Activated naive CD4-positive, alpha-beta T cell treated with anti-CD3 and anti-CD28 coated beads, Interleukin-2, amount 50 U/mL, for 16 hours (primary cell): ENCODE measurements around the gene GOLGA6L2.
"Not testable (repeated sequence)": the region's sequence is repeated elsewhere in the genome, so short reads cannot be mapped to it uniquely, and the experiment has no call there.

ENCODE experiments used
- DNase-seq: peaks from one replicate; pipeline ENCODE4 v3.0.0-alpha.2; 2020

The GOLGA6L2 gene

DNA sequence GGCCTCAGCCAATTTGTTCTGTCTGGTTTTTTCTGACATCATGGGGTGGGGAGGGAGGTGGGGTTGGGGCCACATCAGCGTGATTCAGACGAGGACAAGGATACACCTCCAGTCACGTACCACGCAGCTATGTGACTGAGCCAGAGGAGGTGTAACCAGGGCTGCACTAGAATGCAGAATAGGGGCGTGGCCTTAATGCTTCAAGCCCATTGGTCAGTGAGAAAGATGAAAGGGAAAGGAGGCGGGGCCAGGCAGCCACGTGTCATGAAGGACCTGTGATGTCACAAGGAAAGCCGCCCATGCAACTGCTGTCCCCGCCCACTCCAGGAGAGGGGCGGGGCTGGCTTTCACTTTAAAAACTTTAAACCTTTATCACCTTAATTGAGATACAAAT lies at the start of gene GOLGA6L2:
GOLGA6L2 (minus strand) TSS at position 137 of the 394 bp plus-strand sequence; CDS start at position 75, 62 bp downstream.
- DNase-seq: no peak

- no peak for DNase-seq
Measured at GRCh38 chr15:23484870-23485269, 37.8 kb upstream of the GOLGA6L2 start.

GRCh38 chr15:23483821-23484299 lies 36.8 kb upstream of the GOLGA6L2 start:
- no peak for DNase-seq

GRCh38 chr15:23482764-23483489 lies 35.9 kb upstream of the GOLGA6L2 start:
- no peak for DNase-seq

- DNase-seq: no peak
Measured at GRCh38 chr15:23482228-23482627, 35.2 kb upstream of the GOLGA6L2 start.

GRCh38 chr15:23477920-23478319 lies 30.9 kb upstream of the GOLGA6L2 start:
- DNase-seq: no peak

DNA sequence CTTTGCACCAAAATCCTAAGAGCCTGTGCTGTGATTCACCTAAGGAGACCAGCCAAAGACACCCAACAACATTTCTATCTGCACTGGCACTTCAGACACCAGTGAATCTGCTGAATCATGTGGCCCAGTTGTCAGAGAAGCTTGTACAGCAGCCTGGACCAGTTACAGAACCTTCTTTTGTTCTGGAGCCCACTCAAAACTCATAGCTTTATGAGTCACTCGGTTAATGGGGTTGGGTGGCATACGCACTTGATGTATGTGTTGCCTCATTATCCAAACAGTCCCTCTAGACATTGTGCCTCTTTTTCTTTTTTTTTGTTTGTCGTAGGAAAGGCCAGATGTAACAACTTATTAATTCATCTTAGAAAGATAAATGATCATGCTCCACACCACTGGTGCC lies 25.6 kb upstream of the GOLGA6L2 start:
- DNase-seq: no peak

GRCh38 chr15:23472033-23472432 lies 25.0 kb upstream of the GOLGA6L2 start:
- DNase-seq: no peak

GRCh38 chr15:23467110-23467600 lies 20.1 kb upstream of the GOLGA6L2 start:
- no peak for DNase-seq

DNA sequence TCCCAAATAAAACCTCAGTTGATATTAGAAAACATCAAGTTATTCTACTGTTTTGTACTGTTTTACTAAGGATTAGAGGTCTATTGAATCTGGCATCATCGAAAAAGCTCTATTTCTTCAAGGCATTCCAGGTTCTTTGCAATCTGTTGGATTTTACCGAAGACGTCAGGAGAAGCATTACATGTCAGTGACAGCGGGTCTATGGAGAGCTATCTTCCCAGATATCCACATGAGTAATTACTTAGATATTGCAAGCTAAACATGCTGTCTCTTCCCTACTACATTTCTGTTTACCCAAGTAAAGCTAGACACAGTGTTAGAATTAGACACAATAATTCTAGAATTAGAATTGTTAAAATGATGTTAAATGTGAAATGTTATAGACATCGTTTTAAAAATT lies 10.8 kb upstream of the GOLGA6L2 start:
- DNase-seq: no peak

GRCh38 chr15:23446215-23447106 lies 582 bp downstream of the GOLGA6L2 start:
- no peak for DNase-seq

GRCh38 chr15:23444269-23444668 lies 2.8 kb downstream of the GOLGA6L2 start:
- no peak for DNase-seq

DNA sequence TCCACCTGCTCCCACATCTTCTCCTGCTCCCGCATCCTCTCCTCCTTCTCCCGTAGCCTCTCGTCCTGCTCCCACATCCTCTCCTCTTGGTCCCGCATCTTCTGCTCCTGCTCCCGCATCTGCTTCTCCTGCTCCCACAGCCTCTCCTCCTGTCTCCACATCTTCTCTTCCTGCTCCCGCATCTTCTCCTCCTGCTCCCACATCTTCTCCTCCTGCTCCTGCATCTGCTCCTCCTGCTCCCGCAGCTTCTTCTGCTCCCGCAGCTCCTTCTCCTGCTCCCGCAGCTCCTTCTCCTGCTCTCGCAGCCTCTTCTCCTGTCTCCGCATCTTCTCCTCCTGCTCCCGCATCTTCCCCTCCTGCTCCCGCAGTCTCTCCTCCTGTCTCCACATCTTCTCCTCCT lies 5.8 kb downstream of the GOLGA6L2 start:
- DNase-seq: no peak

GRCh38 chr15:23440596-23440995 lies 6.4 kb downstream of the GOLGA6L2 start:
- DNase-seq: no peak

DNA sequence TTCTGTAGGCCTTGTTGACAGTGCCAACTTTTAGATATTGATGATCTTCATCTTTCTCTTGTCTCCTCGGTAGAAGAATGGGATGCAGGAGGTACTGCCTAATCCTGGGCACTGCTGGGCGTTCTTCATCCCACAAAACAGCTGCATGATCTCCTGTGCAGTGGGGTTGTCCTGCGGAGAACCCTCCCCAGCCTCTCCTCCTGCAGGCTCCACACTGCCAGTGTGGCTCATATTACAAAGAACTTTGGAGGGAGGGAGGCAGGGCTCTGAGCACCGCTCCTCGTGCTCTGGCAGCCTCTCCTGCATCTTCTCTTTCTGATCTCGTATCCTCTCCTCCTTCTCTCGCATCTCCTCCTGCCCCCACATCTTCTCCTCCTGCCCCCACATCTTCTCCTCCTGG lies 7.5 kb downstream of the GOLGA6L2 start:
- no peak for DNase-seq

DNA sequence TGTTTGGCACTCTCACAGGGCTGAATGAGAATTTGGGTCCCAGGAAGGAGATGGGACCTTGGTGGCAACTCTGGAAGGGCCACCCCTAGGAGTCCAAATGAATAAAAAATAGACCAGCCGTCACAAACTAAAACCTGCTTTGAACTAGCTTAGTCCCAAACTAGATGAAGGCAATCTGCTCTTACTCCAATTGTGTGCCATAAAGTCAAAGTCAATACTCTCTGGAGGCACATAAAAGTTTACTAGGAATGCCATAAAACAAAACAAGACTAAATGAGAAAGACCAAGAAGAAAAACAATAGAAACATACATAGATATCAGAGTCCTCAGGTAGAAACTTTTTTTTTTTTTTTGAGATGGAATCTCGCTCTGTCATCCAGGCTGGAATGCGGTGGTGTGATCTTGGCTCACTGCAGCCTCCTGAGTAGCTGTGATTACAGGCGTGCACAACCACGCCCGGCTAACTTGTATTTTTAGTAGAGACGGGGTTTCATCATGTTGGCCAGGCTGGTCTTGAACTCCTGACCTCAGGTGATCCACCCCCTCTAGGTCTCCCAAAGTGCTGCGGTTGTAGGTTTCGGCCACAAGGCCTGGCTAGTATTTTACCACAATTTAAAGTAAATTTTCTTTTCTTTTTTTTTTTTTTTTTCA lies 8.1 kb downstream of the GOLGA6L2 start:
- no peak for DNase-seq

DNA sequence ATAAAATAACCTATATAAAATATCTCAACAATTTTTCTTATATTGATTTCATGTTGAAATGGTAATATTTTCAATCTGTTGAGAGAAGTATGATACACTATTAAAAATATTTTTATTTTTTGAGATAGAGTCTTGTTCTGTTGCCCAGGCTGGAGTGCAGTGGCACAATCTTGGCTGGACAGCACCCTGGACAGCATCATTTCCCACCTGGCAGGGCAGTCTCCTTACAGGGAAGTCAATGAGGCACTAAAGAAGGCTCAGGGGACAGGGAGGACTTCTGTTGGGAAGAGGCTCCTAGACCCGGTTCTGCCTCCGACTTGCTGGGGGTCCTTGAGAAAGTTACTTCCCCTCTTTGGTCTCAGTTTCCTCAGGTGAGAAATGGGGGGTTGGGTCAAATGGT lies 9.4 kb downstream of the GOLGA6L2 start:
- DNase-seq: no peak

DNA sequence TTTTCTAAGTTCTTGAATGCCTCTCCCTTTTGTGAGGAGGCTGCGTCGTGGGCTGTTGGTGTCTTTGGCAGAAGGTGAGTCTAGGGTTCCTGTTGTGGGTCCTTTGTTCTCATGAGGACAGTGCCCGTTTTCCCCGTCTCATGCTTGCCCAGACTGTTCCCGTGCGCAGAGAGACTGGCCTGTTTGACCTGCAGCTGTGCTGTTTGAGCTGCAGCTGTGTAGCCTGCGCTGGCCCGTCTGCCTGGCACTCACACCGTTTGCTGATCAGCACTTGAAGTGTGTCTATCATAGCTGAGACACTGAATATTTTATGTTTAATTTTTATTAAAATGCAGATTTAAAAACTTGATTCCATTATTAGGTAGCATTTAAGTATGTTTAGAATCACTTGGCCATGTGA lies 9.9 kb downstream of the GOLGA6L2 start:
- DNase-seq: no peak

DNA sequence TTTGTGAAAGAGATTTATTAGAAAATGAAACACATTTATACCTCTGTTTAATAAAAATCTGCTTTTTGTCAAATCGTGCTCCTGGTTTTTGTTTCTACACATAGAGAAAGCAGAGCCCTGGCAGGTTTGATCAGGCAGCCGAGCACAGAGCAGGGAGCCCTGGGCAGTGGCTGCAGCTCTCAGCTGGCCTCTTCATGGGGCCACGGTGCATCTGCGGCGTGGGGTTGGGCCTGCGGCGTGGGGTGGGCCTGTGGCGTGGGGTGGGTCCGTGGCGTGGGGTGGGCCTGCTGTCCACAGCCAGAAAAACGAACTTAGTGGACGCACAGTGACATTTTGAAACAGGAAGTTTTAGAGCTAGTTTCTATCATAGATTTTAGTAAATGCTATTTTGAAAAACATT lies 10.6 kb downstream of the GOLGA6L2 start:
- DNase-seq: no peak

GRCh38 chr15:23434699-23435098 lies 12.3 kb downstream of the GOLGA6L2 start:
- not testable (repeated sequence) for DNase-seq

GRCh38 chr15:23425327-23425726 lies 21.7 kb downstream of the GOLGA6L2 start:
- DNase-seq: not testable (repeated sequence)

DNA sequence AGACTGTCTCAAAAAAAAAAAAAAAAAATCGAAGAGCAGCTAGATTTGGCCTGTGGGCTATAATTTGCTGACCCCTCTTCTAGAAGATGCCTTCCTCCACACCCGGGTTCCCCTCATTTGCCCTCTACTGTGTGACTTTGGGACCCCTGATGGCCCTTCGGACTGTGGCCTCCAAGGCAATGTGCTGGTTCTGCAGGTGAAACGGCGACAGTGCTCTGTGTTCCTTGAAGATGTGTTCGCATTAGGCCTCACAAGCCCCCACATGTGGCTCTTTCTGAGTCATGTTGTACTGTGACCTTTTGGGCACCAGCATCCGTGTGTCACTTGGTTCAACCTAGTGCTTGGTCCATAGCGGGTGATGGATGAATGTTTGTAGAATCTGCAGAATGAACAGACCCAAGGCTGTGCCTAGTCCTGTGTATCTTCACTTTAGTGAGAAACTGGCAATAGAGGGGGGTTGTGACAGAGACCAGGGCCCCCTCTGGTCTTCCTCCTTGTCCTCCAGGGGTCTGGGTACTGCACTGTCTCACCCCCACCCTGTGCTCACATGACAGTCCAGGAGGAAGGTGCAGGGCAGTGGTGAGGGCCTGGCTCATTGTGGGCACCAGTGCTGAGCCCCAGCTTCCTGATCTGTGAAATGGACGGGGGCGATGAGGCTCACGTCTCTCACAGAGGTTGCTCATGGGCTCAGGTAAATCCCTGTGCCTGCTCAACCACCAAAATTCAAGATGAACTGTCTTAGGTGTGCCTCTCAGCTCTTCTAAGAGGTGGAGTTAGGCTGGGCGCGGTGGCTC lies 22.7 kb downstream of the GOLGA6L2 start:
- no peak for DNase-seq
